Spleen (tissue), 11 donors: ENCODE results near the gene SULT2B1. TPM values are rescaled to one million over a fixed set of nuclear protein-coding genes. Genes with fewer than 3 reads are reported as not detected.

Experiments used
- DNase-seq: peaks from one replicate; pipeline ENCODE4 v3.0.0-alpha.2; 2020
- H3K27ac ChIP-seq, 8 donors: fragments of 200-600 bp; sonication (generic) in 7 of 8; 1 replicate in 4 of 8; 2 replicates in 4 of 8; pipeline versions ENCODE4 v1.5.0 to v1.8.0; 2016 to 2021; ENCODE audit warnings: inconsistent platforms in 4 of 8, mild to moderate bottlenecking in 4 of 8, moderate library complexity in 1 of 8
- H3K27me3 ChIP-seq, 7 donors: fragments of 200-600 bp; sonication (generic) in 6 of 7; replicated peaks in 1 of 7; 1 replicate in 4 of 7; 2 replicates in 3 of 7; pipeline versions ENCODE4 v1.5.0 to v1.8.0; 2016 to 2021; ENCODE audit warnings: inconsistent platforms in 3 of 7, mild to moderate bottlenecking in 1 of 7
- H3K36me3 ChIP-seq, 6 donors: fragments of 200-600 bp; sonication (generic) in 5 of 6; 1 replicate in 4 of 6; 2 replicates in 2 of 6; pipeline versions ENCODE4 v1.5.0 to v1.8.0; 2016 to 2021; ENCODE audit warnings: inconsistent platforms in 2 of 6
- H3K4me1 ChIP-seq, 6 donors: fragments of 200-600 bp; sonication (generic) in 5 of 6; 1 replicate in 3 of 6; 2 replicates in 3 of 6; pipeline versions ENCODE4 v1.5.0 to v1.8.0; 2016 to 2021; ENCODE audit warnings: inconsistent platforms in 3 of 6
- H3K4me3 ChIP-seq, 8 donors: fragments of 200-600 bp; sonication (generic) in 7 of 8; 1 replicate in 4 of 8; 2 replicates in 4 of 8; pipeline versions ENCODE4 v1.5.0 to v1.8.0; 2016 to 2021; ENCODE audit warnings: inconsistent platforms in 4 of 8, mild to moderate bottlenecking in 4 of 8, moderate library complexity in 2 of 8
- H3K9me3 ChIP-seq, 8 donors: fragments of 200-600 bp; sonication (generic) in 7 of 8; 1 replicate in 4 of 8; 2 replicates in 4 of 8; pipeline versions ENCODE4 v1.5.0 to v1.8.0; 2016 to 2021; ENCODE audit warnings: inconsistent platforms in 4 of 8
- CTCF ChIP-seq, 11 experiments: fragments of 200-600 bp in 7 of 11; fragments of 450-650 bp in 4 of 11; sonication (generic) in 4 of 11; IDR thresholded peaks in 8 of 11; conservative IDR thresholded peaks in 3 of 11; 1 replicate in 7 of 11; 2 replicates in 4 of 11; pipeline versions ENCODE4 v1.4.0 to v1.8.0; 2016 to 2021; ENCODE audit warnings: antibody characterized with exemption in 11 of 11, inconsistent platforms in 4 of 11, mild to moderate bottlenecking in 1 of 11
- POLR2A ChIP-seq, 3 donors: fragments of 450-650 bp; IDR thresholded peaks; one replicate each; pipeline ENCODE4 v1.5.1; 2017; ENCODE audit warnings: antibody characterized with exemption in 3 of 3, mild to moderate bottlenecking in 1 of 3
- POLR2AphosphoS5 ChIP-seq, 3 donors: sonication (generic); formaldehyde crosslinking; IDR thresholded peaks; one replicate each; pipeline ENCODE4 v1.5.1; 2017; ENCODE audit warnings: antibody characterized with exemption in 3 of 3
- WGBS, 5 donors: extraction: QIAGEN DNeasy Blood & Tissue Kit in 3 of 5; methylation state at CpG; one replicate each; pipeline versions ENCODE4 v1.1.5 to v1.1.7; 2013 to 2018; 5-methylcytosine and 5-hydroxymethylcytosine counted together
- intact Hi-C: fragments of 100-400 bp; cut with DNase I; formaldehyde crosslinking; loops from one replicate; pipeline ENCODE4 v1.15.0; 2023; ENCODE audit warnings: low total_unique reads
- polyA plus RNA-seq, 3 donors: library from polyadenylated mRNA; stranded (reverse); fragments of 200-250 nt; gene quantifications; one replicate each; pipeline ENCODE4 v1.2.1, GENCODE V29; 2013
- total RNA-seq, 7 donors: library from RNA; depleted of rRNA in 3 of 7; stranded (reverse); fragments of >200 nt in 3 of 7; fragmentation: NEBNext Ultra II Directional in 4 of 7; extraction: Animal tissue kit (Norgen Biotek cat#: 25700) in 4 of 7; gene quantifications; one replicate each; pipeline versions ENCODE4 v1.1.0 to v1.2.1, GENCODE V29; 2016 to 2021
- donor health status: healthy with polysubstance abuse.
- donor health status: DM: no; HTN: no; CAD: no; lungs with moderate emphysema.
- donor health status: DM: no; HTN: no; CAD: no.
- donor health status: Bipolar disorder and iron deficiency.
- donor health status: healthy.
- donor health status: DM: no; HTN: no; CAD: no.
- donor health status: DM: yes; HTN: yes; CAD: no.

SULT2B1 gene
- total and polyA plus RNA-seq, 10 donors: 0.12 to 0.58 TPM; not detected in 8

GRCh38 chr19:48588670-48589401 lies 36.9 kb downstream of the SULT2B1 start:
- H3K27ac ChIP-seq: peak overlapping the region in 2 of 8 donors; percentile 61 to 76
- peak; percentile 98 for DNase-seq
- 4 to 6% (median 4%) methylated on average over 33 to 36 of the region's 36 CpGs for WGBS, 5 donors
- peak overlapping the region in 7 of 8 donors; percentile 8 to 68 (median 27) for H3K4me3 ChIP-seq
- peaks cover 0 to 18% (median 15%) of the 10 kb centered on the region in 6 donors for H3K4me1 ChIP-seq
- no peaks in the 10 kb centered on the region for H3K9me3 ChIP-seq
- TF ChIP-seq CTCF (IDR thresholded peaks at IDR 0.05 in 8 of 11, conservative IDR thresholded peaks at IDR 0.05 in 3 of 11): peak; percentile 86 to 96 (median 94)
- peak; percentile 39 to 77 (median 54) for TF ChIP-seq POLR2AphosphoS5 (IDR thresholded peaks at IDR 0.05)
- no peak for TF ChIP-seq POLR2A (IDR thresholded peaks at IDR 0.05)
- intact Hi-C loops: loop anchor here (10.0 kb wide), 1 partner anchor 84 kb away; no protein-coding TSS in a partner anchor
- H3K36me3 ChIP-seq: no peaks in the 10 kb centered on the region
- peaks cover 0 to 25% (median 0%) of the 10 kb centered on the region in 7 donors for H3K27me3 ChIP-seq

GRCh38 chr19:48591021-48591420 lies 39.0 kb downstream of the SULT2B1 start:
- Histone ChIP-seq H3K27me3 (peaks cover 0 to 20% (median 0%) of the 10 kb centered on the region in 7 donors), H3K4me3 (no peak overlapping the region), H3K4me1 (peaks cover 0 to 12% (median 11%) of the 10 kb centered on the region in 6 donors), H3K36me3 (no peaks in the 10 kb centered on the region), H3K9me3 (no peaks in the 10 kb centered on the region), H3K27ac (no peak overlapping the region)
- no peak for DNase-seq
- intact Hi-C loops: no loop called here
- no peak for TF ChIP-seq POLR2A (IDR thresholded peaks at IDR 0.05)
- no peak for TF ChIP-seq POLR2AphosphoS5 (IDR thresholded peaks at IDR 0.05)
- no peak for TF ChIP-seq CTCF (IDR thresholded peaks at IDR 0.05 in 8 of 11, conservative IDR thresholded peaks at IDR 0.05 in 3 of 11)
- 75 to 87% (median 78%) methylated on average over 5 of the region's 5 CpGs for WGBS, 5 donors

GRCh38 chr19:48595171-48595570 lies 43.2 kb downstream of the SULT2B1 start:
- intact Hi-C loops: no loop called here
- TF ChIP-seq CTCF (IDR thresholded peaks at IDR 0.05 in 8 of 11, conservative IDR thresholded peaks at IDR 0.05 in 3 of 11) (no peak), POLR2AphosphoS5 (IDR thresholded peaks at IDR 0.05) (no peak), POLR2A (IDR thresholded peaks at IDR 0.05) (no peak)
- no peaks in the 10 kb centered on the region for H3K4me1 ChIP-seq
- peaks cover 0 to 23% (median 0%) of the 10 kb centered on the region in 7 donors for H3K27me3 ChIP-seq
- no peak overlapping the region for H3K27ac ChIP-seq
- no peaks in the 10 kb centered on the region for H3K36me3 ChIP-seq
- H3K4me3 ChIP-seq: no peak overlapping the region
- H3K9me3 ChIP-seq: no peaks in the 10 kb centered on the region
- no peak for DNase-seq
- WGBS, 5 donors: 82 to 92% (median 86%) methylated on average over 9 of the region's 9 CpGs

GRCh38 chr19:48595833-48596232 lies 43.9 kb downstream of the SULT2B1 start:
- H3K27me3 ChIP-seq: peaks cover 0 to 25% (median 0%) of the 10 kb centered on the region in 7 donors
- 72 to 89% (median 85%) methylated on average over 6 of the region's 6 CpGs for WGBS, 5 donors
- no peak for DNase-seq
- H3K27ac ChIP-seq: no peak overlapping the region
- H3K4me3 ChIP-seq: no peak overlapping the region
- H3K9me3 ChIP-seq: no peaks in the 10 kb centered on the region
- intact Hi-C loops: no loop called here
- TF ChIP-seq POLR2A (IDR thresholded peaks at IDR 0.05) (no peak), CTCF (IDR thresholded peaks at IDR 0.05 in 8 of 11, conservative IDR thresholded peaks at IDR 0.05 in 3 of 11) (no peak), POLR2AphosphoS5 (IDR thresholded peaks at IDR 0.05) (no peak)
- no peaks in the 10 kb centered on the region for H3K4me1 ChIP-seq
- no peaks in the 10 kb centered on the region for H3K36me3 ChIP-seq
